ENCODE measurements around the gene GALNT2.

The GALNT2 gene

GRCh38 chr1:230050973-230051735, 15.9 kb upstream of the GALNT2 start:
- DNase-seq (ENCODE audit: low read depth): no peak

- no peak for DNase-seq (ENCODE audit: low read depth)
Measured at GRCh38 chr1:230052018-230052417, 15.0 kb upstream of the GALNT2 start.

- no peak for DNase-seq (ENCODE audit: low read depth)
Measured at GRCh38 chr1:230052665-230053064, 14.4 kb upstream of the GALNT2 start.

GRCh38 chr1:230054092-230054749, 12.8 kb upstream of the GALNT2 start:
- no peak for DNase-seq (ENCODE audit: low read depth)

GRCh38 chr1:230056098-230056497, 10.9 kb upstream of the GALNT2 start:
- no peak for DNase-seq (ENCODE audit: low read depth)

- no peak for DNase-seq (ENCODE audit: low read depth)
Measured at GRCh38 chr1:230057100-230057499, 9.9 kb upstream of the GALNT2 start.

GRCh38 chr1:230057681-230058565, 9.1 kb upstream of the GALNT2 start:
- no peak for DNase-seq (ENCODE audit: low read depth)

- no peak for DNase-seq (ENCODE audit: low read depth)
Measured at GRCh38 chr1:230058626-230059025, 8.4 kb upstream of the GALNT2 start.

- no peak for DNase-seq (ENCODE audit: low read depth)
Measured at GRCh38 chr1:230061801-230062200, 5.2 kb upstream of the GALNT2 start.

- no peak for DNase-seq (ENCODE audit: low read depth)
Measured at GRCh38 chr1:230062521-230062920, 4.5 kb upstream of the GALNT2 start.

GRCh38 chr1:230064283-230064682, 2.8 kb upstream of the GALNT2 start:
- no peak for DNase-seq (ENCODE audit: low read depth)

GRCh38 chr1:230065161-230065560, 1.9 kb upstream of the GALNT2 start:
- DNase-seq (ENCODE audit: low read depth): no peak

- DNase-seq (ENCODE audit: low read depth): no peak
Measured at GRCh38 chr1:230065571-230065970, 1.5 kb upstream of the GALNT2 start.

- no peak for DNase-seq (ENCODE audit: low read depth)
Measured at GRCh38 chr1:230066031-230066430, 1.0 kb upstream of the GALNT2 start.

- no peak for DNase-seq (ENCODE audit: low read depth)
Measured at GRCh38 chr1:230067419-230067870, 407 bp downstream of the GALNT2 start.

GRCh38 chr1:230067871-230068620, 1.0 kb downstream of the GALNT2 start:
- DNase-seq (ENCODE audit: low read depth): no peak

- DNase-seq (ENCODE audit: low read depth): no peak
Measured at GRCh38 chr1:230068621-230068873, 1.5 kb downstream of the GALNT2 start.

GRCh38 chr1:230068952-230069684, 2.1 kb downstream of the GALNT2 start:
- no peak for DNase-seq (ENCODE audit: low read depth)

- DNase-seq (ENCODE audit: low read depth): no peak
Measured at GRCh38 chr1:230069796-230070195, 2.8 kb downstream of the GALNT2 start.

GRCh38 chr1:230070321-230071208, 3.5 kb downstream of the GALNT2 start:
- DNase-seq (ENCODE audit: low read depth): no peak
